Measurements from ENCODE around the gene ARHGAP21.
"Not testable (repeated sequence)": the region's sequence is repeated elsewhere in the genome, so short reads cannot be mapped to it uniquely, and the experiment has no call there.

The ARHGAP21 gene

DNA sequence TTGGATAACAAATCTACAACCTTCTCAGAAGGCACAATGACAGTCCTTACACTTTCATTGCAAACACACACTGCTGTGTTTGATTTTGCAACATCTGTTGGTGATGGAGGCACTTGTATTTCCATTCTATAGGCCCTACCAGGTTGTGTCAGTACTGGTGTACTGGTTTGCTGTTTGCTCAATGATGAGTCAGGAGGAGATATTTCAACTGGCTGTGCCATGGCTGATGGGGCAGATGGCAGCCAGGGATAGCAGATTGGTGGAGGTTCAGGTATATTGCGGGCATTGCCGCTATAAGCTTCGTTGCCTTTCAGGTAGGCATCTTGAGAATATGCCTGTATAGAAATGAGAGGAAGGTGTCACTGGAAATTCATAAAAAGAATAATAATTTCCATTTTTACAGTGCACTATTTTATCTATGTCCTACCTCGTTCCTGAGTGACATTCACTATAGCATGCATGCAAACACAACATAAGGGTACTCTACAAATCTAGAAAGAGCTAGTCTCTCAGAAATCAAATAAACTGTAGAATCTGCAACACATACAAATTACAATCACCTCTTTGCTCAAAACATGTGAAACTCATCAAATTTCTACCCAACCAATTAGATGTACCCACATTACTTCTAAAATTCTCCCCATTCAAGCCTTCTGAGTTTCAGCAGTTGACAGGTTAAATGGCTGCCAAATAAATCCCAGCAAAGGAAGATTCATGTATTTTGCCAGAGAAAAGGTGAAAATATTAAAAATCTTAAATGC lies 102.5 kb downstream of the ARHGAP21 start:
- not testable (repeated sequence) for DNase-seq

GRCh38 chr10:24619994-24620310 lies 103.7 kb downstream of the ARHGAP21 start:
- not testable (repeated sequence) for DNase-seq

DNA sequence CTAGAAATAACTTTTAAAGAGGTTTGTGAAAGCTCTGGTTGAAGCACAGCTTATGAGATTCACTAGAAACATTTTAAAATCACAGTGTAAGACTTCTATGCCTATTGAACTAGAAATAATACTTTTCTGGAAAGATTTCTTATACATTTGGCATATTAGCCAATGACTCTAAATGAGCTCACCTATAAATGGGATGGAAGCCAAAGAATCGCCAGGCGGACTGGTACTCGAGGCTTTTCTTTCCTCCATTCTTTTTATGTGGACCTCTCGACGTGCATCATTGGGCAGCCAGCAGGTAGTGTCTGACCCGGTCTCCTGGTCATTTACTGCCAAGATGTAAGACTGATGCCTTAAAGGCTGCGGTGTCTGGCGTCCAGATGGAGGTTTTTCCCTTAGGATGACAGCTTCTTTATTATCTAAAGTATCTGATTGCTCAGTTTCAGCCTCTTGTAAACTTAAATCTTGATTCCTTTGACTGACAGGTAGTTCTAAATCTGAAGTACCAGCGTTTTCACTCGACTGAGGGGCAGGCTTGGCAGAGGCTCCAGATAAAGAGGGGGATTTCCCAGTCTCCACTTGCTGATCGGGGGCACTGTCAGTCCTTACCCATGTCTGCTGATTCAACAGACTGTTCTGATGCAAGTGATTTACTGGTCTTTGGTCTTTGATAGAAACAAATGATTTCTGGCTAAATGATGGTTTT lies 104.2 kb downstream of the ARHGAP21 start:
- DNase-seq: not testable (repeated sequence)

DNA sequence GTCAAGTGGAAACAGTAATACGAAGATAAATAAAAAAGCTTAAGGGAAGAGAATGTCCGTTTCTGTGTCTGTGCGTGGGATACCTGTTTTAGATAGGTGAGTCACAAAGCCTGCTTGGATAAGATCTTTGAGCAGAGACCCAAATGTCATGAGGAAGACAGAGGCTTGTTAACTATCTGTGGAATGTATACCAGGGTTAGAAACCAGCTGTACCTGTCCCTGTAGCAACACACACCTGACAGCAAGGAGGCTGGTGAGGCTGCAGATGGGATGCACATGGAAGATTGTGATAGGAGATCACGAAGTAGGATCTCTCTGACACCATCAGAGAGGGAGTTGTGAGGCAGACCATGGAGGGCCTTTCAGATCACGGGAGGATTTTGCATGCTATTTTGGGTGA lies 105.3 kb downstream of the ARHGAP21 start:
- no peak for DNase-seq

DNA sequence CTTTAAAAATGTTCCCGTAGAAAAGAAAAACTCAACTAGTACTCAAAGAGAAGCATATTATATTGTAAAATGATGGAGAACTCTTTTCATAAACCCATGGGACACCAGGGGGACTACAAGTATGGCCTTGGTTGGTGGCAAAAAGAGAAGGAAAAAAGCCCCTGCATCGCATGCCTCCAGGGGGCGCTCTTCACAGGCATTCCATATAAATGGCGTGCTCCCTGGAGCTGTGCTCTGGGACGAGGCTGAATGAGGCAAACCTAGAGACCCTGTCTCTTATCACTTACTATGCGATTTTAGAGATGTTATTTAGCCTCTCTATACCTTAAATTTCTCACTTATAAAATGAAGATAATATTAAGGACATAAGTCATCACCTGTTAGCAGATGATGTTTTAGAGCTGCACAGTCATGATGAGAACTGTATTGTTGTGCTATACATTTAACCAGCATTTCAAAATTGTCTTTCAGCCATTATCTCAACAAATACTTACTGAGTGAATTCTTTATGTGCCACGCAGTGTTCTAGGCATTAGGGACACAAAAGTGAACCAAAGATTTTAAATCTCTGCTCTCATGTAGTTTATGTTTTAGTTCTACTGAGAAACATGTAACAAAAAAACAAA lies 105.8 kb downstream of the ARHGAP21 start:
- DNase-seq: no peak

DNA sequence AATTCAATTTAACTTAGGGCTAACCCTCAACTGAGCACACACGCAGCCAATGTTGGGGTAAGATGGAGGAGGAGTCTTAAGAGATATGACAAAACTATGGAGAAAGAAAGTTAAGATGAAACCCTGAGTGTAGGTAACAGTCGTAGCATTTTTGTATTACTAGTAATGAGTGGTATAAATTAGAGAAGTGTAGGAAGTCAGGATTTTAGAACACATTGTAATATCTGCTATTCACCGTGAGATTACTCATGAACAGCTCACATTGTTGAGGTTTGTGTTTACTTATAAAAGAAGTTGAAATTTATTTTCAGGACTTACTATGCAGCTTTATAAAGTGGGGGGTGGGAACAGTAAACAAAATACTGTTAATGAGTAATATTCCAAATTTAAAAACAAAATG lies 107.2 kb downstream of the ARHGAP21 start:
- no peak for DNase-seq

GRCh38 chr10:24606021-24606420 lies 117.7 kb downstream of the ARHGAP21 start:
- DNase-seq: no peak

DNA sequence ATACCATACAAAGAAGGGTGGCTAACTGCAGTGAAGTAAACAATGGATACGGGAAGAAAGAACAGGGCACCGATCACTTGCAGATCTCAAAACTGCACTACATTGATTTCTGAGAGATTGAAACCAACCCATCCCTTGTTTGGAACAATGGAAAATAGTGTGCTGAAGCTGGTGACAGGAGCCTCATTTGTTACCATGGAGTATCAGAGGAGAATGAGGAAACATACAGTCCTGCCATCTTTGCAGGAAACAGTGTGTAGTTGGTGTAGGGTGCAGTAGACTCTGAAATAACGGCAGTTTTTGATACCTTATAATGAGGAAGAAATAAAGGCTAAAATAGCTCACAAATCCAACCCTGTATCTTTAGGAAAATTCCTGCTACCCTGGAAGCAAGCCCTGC lies 118.5 kb downstream of the ARHGAP21 start:
- DNase-seq: no peak

GRCh38 chr10:24603333-24603732 lies 120.4 kb downstream of the ARHGAP21 start:
- DNase-seq: no peak

DNA sequence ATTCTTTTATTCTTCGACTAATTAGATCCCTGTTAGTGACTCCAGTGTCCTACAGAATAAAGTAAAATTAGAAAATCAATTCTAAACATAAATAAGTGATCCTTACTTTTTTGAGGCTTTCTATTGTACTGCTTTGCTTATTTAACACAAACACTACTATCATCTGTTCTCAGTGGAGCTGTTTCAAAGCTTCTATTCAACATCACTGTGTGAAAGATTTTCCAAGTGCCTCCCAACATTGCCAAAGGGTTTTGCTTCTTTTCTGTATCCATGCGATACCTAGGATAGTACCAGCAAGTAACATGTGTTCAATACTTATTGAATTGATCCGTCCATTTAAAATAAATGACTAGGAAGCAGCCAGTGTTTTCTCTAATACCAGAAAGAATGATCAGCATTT lies 125.7 kb downstream of the ARHGAP21 start:
- no peak for DNase-seq

DNA sequence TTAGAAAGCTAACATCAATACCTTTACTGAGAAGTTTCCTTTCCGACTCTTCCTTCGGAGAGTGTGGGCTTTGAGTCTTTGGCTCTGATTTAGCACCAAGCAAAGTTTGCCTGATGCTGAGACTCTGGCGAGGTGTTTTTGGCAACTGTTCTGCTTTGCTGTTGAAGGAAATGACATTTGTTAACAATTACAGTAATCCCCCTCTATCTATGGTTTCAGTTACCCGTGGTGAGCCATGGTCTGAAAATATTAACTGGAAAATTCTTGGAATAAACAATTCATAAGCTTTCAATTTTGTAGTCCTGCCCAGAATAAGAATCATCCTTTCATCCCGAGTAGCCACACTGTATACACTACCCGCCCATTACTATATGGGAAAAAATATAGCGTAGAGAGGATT lies 126.3 kb downstream of the ARHGAP21 start:
- no peak for DNase-seq

GRCh38 chr10:24596217-24596930 lies 127.3 kb downstream of the ARHGAP21 start:
- no peak for DNase-seq

DNA sequence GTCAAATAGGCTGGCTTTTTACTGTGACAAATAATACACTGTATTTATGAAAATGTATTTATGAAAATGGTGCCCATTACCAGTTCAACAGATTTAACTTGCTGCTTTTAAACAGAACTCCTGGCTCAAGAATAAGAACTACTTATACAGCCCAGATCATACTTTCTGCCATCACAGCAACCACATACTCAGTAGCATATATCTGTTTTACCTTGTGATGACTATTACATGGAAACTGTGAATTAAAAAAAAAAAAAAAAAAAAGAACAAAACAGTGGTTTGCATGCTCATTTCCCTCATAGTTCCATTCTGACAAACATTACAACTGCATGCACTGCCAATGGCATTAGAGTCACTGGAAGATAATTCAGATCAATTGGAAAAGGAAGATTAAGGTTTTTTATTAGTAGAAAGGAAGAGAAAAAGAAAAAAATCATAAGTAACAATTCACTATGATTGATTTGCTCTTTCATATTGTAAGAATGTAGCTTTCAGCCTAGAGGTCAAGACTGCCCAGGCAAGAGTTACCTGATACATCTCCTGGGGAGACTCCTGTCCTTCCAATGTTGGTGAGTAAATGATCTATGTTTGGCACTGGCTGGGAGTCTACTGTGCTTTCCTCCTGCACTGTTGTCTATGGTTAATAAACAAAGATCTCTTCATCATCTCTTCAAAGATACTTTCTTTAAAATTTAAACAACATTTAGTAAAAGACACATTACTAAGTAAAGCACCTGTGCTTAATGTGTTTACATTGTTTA lies 132.8 kb downstream of the ARHGAP21 start:
- DNase-seq: no peak

- no peak for DNase-seq
These were observed 134.4 kb downstream of the ARHGAP21 start for GRCh38 chr10:24589265-24589664.

DNA sequence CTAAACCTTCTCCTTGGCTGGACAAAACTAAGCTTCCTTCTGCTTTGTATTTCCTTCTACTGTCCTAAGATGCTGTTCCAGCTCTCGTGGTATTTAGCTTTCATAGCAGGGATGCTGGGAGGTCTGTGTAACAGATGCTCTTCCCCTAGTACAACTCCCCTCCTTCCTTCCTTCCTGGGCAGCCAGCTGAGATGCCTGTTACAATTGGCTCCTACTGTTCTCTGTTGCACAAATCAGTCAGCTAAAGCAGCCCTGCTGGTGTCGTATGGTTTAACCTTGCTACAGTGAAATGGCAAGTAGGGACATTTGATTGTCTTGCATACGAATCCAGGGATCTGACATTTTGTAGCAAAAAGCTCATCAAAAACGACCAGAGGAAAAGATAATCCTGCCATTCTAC lies 143.8 kb downstream of the ARHGAP21 start:
- no peak for DNase-seq

- no peak for DNase-seq
These were observed 144.2 kb downstream of the ARHGAP21 start for GRCh38 chr10:24579448-24579847.

DNA sequence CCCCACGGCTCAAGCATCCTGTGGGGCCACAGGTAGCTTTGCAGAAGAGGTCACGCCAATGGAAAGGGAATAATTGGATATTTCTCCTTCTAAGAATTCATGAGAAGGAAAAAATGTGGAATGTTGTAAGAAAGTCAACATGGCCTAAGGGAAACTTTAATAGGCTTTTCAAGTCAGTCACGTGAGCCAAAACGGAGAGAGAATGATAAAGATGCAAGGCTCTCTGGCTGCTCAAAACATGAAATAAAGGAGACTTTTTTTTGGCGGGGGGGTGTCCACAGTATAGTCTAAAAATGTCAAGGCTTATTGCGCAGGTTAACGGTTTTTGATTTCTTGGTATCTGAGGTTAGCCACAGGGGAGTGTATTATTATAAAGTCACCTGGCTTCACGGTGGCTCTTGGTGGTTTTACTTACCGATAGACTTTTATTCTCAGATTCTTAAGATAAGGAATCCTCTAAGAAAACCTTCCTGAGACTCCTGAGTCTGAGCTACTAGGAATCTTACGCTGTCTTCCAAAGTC lies 148.1 kb downstream of the ARHGAP21 start:
- DNase-seq: no peak

- no peak for DNase-seq
These were observed 149.0 kb downstream of the ARHGAP21 start for GRCh38 chr10:24574578-24575155.

- no peak for DNase-seq
These were observed 149.5 kb downstream of the ARHGAP21 start for GRCh38 chr10:24574161-24574560.

- no peak for DNase-seq
These were observed 151.7 kb downstream of the ARHGAP21 start for GRCh38 chr10:24571870-24572450.

- no peak for DNase-seq
These were observed 152.8 kb downstream of the ARHGAP21 start for GRCh38 chr10:24570658-24571426.
